ENCODE measurements around the gene CCDC81. TPM values are rescaled to one million over a fixed set of nuclear protein-coding genes. Genes with fewer than 3 reads are reported as not detected.
"Not testable (repeated sequence)": the region's sequence is repeated elsewhere in the genome, so short reads cannot be mapped to it uniquely, and the experiment has no call there.

Gene CCDC81
- 36.5 TPM for total RNA-seq

DNA sequence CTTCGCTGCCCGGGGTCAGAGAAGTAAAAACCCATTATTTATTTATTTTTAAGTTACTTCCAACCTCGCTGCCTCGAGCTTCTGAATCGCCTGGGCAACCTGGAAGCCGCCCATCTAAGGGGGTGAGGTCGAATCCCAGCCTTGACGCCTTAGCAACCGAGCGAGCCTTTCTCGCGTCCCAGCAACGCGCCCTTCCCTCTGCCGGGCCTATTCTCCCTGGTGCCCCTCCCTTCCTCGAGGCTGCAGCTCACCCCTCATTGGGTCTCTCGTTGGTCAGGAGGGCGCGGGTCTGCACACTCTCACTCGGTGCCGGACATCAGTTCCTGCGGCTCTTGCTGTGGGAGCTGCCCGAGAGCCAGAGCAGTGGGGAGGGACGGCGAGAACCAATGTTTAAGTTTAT lies at the start of gene CCDC81:
CCDC81 (plus strand) TSS at position 302 of the 400 bp plus-strand sequence. CDS start 277 bp downstream, outside the sequence.
- no peaks in the 10 kb centered on the region for H3K27me3 ChIP-seq
- DNase-seq (ENCODE audit: low spot score in 2 of 2), result no peak
- no peaks in the 10 kb centered on the region for H3K9me3 ChIP-seq
- no peaks in the 10 kb centered on the region for H3K36me3 ChIP-seq
- TF ChIP-seq, protein P1, sequence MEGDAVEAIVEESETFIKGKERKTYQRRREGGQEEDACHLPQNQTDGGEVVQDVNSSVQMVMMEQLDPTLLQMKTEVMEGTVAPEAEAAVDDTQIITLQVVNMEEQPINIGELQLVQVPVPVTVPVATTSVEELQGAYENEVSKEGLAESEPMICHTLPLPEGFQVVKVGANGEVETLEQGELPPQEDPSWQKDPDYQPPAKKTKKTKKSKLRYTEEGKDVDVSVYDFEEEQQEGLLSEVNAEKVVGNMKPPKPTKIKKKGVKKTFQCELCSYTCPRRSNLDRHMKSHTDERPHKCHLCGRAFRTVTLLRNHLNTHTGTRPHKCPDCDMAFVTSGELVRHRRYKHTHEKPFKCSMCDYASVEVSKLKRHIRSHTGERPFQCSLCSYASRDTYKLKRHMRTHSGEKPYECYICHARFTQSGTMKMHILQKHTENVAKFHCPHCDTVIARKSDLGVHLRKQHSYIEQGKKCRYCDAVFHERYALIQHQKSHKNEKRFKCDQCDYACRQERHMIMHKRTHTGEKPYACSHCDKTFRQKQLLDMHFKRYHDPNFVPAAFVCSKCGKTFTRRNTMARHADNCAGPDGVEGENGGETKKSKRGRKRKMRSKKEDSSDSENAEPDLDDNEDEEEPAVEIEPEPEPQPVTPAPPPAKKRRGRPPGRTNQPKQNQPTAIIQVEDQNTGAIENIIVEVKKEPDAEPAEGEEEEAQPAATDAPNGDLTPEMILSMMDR (IDR thresholded peaks at IDR 0.05), result no peak
- intact Hi-C loops (cut with DNase I), result no loop called here
- no peak within 1 kb of the TSS for H3K27ac ChIP-seq
- no peaks in the 10 kb centered on the region for H3K4me1 ChIP-seq
- peak within 1 kb of the TSS; percentile 36 to 53 for H3K4me3 ChIP-seq

DNA sequence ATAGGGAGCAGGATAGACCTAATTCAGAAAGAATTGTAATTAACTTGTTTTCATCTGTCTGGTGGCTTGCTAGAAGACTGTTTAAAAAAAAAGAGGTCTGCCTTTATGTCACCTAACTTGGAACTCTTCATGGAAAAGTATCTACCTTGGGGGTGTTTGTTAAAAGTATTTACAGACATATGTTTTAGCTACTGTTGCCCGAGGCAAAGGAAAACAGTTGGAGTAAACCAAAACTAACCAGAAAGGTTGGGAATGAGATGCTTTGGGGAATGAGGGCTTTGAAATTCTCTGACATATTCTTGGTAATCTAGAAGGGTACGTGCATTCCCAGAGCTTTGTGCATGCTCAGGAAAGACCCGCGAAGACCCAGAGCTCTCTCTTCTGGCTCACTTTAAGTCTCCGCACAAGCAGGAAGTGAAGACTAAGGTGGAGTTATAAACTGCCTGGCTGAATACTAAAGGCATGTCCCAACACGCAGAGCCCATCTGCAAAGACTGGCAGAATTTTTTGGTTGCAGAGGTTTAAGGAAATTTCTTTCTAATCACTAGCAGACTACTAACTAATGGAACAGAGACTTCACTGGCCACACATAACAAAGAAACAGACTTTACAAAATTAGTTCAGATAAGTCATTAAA lies 39.4 kb upstream of the CCDC81 start:
- DNase-seq (ENCODE audit: low spot score in 2 of 2), result no peak
- H3K27ac ChIP-seq, result no peak overlapping the region
- no peaks in the 10 kb centered on the region for H3K27me3 ChIP-seq
- no peaks in the 10 kb centered on the region for H3K4me1 ChIP-seq
- intact Hi-C loops (cut with DNase I), result no loop called here
- TF ChIP-seq, protein P1 (IDR thresholded peaks at IDR 0.05), result no peak
- H3K4me3 ChIP-seq, result no peak overlapping the region
- peaks cover 11 to 38% of the 10 kb centered on the region in 2 donors for H3K36me3 ChIP-seq
- H3K9me3 ChIP-seq, result no peaks in the 10 kb centered on the region

DNA sequence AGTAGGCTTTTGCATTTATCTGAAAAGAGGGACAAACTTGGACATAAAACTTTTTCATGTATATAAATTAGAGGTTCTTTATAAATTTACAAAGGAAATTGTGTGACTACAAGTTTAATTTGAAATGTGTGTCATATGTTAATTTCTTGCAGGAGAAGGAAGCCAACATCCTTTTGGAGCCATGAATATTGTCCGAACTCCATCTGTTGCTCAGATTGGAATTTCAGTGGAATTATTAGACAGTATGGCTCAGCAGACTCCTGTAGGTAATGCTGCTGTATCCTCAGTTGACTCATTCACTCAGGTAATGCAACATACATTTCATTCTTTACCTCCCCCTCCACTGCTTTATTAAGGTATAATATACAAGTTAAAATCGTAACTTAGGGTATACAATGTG lies 37.5 kb upstream of the CCDC81 start:
- TF ChIP-seq, protein P1 (IDR thresholded peaks at IDR 0.05), result no peak
- Histone ChIP-seq H3K4me1 (no peaks in the 10 kb centered on the region), H3K27ac (no peak overlapping the region), H3K27me3 (no peaks in the 10 kb centered on the region), H3K36me3 (peaks cover 11 to 38% of the 10 kb centered on the region in 2 donors), H3K4me3 (no peak overlapping the region), H3K9me3 (no peaks in the 10 kb centered on the region)
- intact Hi-C loops (cut with DNase I), result no loop called here
- no peak for DNase-seq (ENCODE audit: low spot score in 2 of 2)

DNA sequence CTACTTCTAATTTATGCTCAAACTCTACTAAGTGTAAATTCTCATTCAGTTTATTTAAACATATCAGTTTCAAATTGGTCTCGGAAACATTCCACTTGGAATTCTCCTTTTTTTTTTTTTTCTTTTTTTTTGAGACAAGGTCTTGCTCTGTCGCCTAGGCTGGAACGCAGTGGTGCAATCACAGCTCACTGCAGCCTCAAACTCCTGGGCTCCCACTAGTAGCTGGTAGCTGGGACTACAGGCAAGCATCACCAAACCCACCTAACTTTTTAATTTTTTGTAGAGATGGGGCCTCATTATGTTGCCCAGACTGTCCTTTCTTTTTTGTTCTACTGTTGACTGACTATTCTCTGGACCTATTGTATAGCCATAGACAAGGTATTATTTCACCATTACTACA lies 33.3 kb upstream of the CCDC81 start:
- no peaks in the 10 kb centered on the region for H3K4me1 ChIP-seq
- H3K9me3 ChIP-seq, result no peaks in the 10 kb centered on the region
- no peaks in the 10 kb centered on the region for H3K27me3 ChIP-seq
- TF ChIP-seq, protein P1 (IDR thresholded peaks at IDR 0.05), result no peak
- DNase-seq (ENCODE audit: low spot score in 2 of 2), result no peak
- intact Hi-C loops (cut with DNase I), result no loop called here
- no peak overlapping the region for H3K27ac ChIP-seq
- peaks cover 13 to 33% of the 10 kb centered on the region in 2 donors for H3K36me3 ChIP-seq
- no peak overlapping the region for H3K4me3 ChIP-seq

DNA sequence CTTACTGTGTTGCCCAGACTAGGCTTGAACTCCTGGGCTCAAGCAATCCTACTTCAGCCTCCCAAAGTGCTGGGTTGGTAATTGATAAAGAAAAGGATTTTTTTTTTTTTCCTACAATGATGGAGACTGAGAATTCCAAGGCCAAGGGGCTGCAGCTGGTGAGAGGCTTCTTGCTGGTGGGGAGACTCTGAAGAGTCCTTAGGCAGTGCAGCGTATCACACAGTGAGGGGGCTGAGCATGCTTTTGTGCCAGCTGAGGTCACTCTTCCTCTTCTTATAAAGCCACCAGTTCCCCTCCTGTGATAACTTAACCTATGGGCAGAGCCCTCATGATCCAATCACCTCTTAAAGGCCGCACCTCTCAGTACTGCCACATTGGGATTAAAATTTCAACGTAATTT lies 28.2 kb upstream of the CCDC81 start:
- TF ChIP-seq, protein P1 (IDR thresholded peaks at IDR 0.05), result no peak
- no peaks in the 10 kb centered on the region for H3K9me3 ChIP-seq
- no peak overlapping the region for H3K4me3 ChIP-seq
- no peak overlapping the region for H3K27ac ChIP-seq
- no peaks in the 10 kb centered on the region for H3K4me1 ChIP-seq
- no peak for DNase-seq (ENCODE audit: low spot score in 2 of 2)
- no peaks in the 10 kb centered on the region for H3K27me3 ChIP-seq
- intact Hi-C loops (cut with DNase I), result no loop called here
- peaks cover 5 to 13% of the 10 kb centered on the region in 2 donors for H3K36me3 ChIP-seq

DNA sequence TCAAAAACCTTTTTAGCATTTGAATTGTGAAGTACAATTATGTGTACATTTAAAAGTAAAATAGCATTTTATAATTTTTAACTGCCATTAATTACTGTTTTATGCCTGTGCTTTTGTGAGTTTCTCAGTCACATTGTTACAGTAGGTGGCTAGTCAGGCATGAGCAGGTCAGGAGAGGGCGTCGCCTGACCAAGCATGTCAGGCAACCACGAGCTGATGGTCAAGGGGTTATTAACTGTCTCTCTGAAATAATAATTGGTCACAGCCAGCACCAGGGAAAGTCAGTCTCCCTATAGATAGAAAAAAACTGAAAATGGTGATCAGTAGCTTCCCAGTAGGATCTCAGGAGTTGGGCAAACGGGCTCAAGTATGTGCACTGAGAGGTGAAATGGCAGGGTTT lies 19.4 kb upstream of the CCDC81 start:
- H3K36me3 ChIP-seq, result no peaks in the 10 kb centered on the region
- no peaks in the 10 kb centered on the region for H3K27me3 ChIP-seq
- intact Hi-C loops (cut with DNase I), result no loop called here
- no peak overlapping the region for H3K27ac ChIP-seq
- DNase-seq (ENCODE audit: low spot score in 2 of 2), result no peak
- H3K4me1 ChIP-seq, result no peaks in the 10 kb centered on the region
- no peak overlapping the region for H3K4me3 ChIP-seq
- no peaks in the 10 kb centered on the region for H3K9me3 ChIP-seq
- TF ChIP-seq, protein P1 (IDR thresholded peaks at IDR 0.05), result no peak

DNA sequence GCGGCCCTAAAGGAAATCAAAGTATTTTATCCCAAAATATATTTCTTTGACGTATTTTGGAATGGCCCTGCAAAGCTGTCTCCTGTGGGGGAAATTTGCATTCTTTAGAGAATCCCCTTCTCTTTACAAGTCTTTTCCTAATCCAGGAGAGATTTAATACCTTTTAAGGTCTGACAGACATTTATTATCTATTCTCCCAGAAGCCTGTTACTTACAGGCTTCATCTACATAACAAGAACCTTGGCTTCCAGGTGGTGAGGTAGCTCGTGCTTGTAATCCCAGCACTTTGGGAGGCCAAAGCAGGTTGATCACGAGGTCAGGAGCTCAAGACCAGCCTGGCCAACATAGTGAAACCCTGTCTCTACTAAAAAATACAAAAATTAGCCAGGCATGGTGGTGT lies 17.3 kb upstream of the CCDC81 start:
- H3K36me3 ChIP-seq; H3K27ac ChIP-seq; H3K27me3 ChIP-seq; H3K4me3 ChIP-seq; intact Hi-C loops (cut with DNase I); H3K9me3 ChIP-seq; DNase-seq (ENCODE audit: low spot score in 2 of 2); H3K4me1 ChIP-seq: not testable (repeated sequence)
